HepG2 (cell line): ENCODE data around the gene TWNK. TPM values are rescaled to one million over a fixed set of nuclear protein-coding genes. Genes with fewer than 3 reads are reported as not detected.

ENCODE experiments used
- ATAC-seq: fragments of 200-7000 bp; cut with Tn5 transposase; 3 replicates; pipeline ENCODE4 v1.9.1; 2020; ENCODE audit warnings: mild to moderate bottlenecking, moderate library complexity
- BruUV-seq: library from RNA; stranded (reverse); fragments of 400-500 nt; replicated peaks from 2 replicates; lab custom pipeline; 2021; lab: Mats Ljungman, UMichigan
- CTCF ChIA-PET: fragments of 300-600 bp; formaldehyde crosslinking; extraction: SDS; loops from one replicate; lab custom pipeline; 2021; ENCODE audit warnings: low total read pairs, inconsistent platforms, low intra/inter-chr PET ratio; lab: Yijun Ruan, JAX
- POLR2A ChIA-PET: fragments of 350-600 bp; sonication (Branson Sonifier 250); formaldehyde crosslinking; loops from one replicate; lab custom pipeline; 2020; ENCODE audit warnings: antibody characterized with exemption, inconsistent platforms; lab: Yijun Ruan, JAX
- DNase-seq: peaks from one replicate; pipeline ENCODE4 v3.0.0-alpha.2; 2015; ENCODE audit warnings: low spot score
- FAIRE-seq: peaks from 3 replicates; lab custom pipeline; 2011; peaks lifted over from hg19 to GRCh38; lab: Jason Lieb, UNC
- H2AFZ ChIP-seq: one replicate; pipeline ENCODE4 v1.6.1; 2011; ENCODE audit warnings: low read length, inconsistent platforms
- H3K27ac ChIP-seq: fragments of 300-600 bp; 3 replicates; pipeline ENCODE4 v1.8.0; 2011; ENCODE audit warnings: mixed run types, mild to moderate bottlenecking, mixed read lengths, low read length, inconsistent platforms; ENCODE audit not compliant: insufficient read depth; ENCODE audit errors: extremely low read length
- H3K27me3 ChIP-seq, 2 experiments: fragments of 200-600 bp in 1 of 2; 2 replicates in 1 of 2; 3 replicates in 1 of 2; pipeline versions ENCODE4 v1.6.0 to v1.8.0; 2011; ENCODE audit warnings: low read length in 2 of 2, mild to moderate bottlenecking in 2 of 2, moderate library complexity in 2 of 2, inconsistent platforms in 1 of 2; ENCODE audit not compliant: insufficient read depth in 2 of 2, control insufficient read depth in 1 of 2
- H3K36me3 ChIP-seq, 2 experiments: fragments of 200-600 bp in 1 of 2; replicated peaks in 1 of 2; 2 replicates in 1 of 2; 3 replicates in 1 of 2; pipeline versions ENCODE4 v1.5.1 to v1.8.0; 2011; ENCODE audit warnings: low read length in 2 of 2, inconsistent platforms in 1 of 2; ENCODE audit not compliant: insufficient read depth in 2 of 2, control insufficient read depth in 1 of 2
- H3K4me1 ChIP-seq: 2 replicates; pipeline ENCODE4 v1.5.1; 2012; ENCODE audit warnings: low read length, inconsistent platforms; ENCODE audit not compliant: insufficient read depth
- H3K4me2 ChIP-seq: 2 replicates; pipeline ENCODE4 v1.6.0; 2011; ENCODE audit warnings: low read depth, low read length, inconsistent platforms
- H3K4me3 ChIP-seq, 3 experiments: fragments of 200-600 bp in 1 of 3; sonication (generic), shearing (Covaris generic) in 1 of 3; replicated peaks in 1 of 3; 2 replicates each; pipeline ENCODE4 v1.5.1; 2011 to 2016; ENCODE audit warnings: low read length in 3 of 3, inconsistent platforms in 2 of 3, low read depth in 2 of 3, mild to moderate bottlenecking in 2 of 3, control low read depth in 1 of 3, mixed read lengths in 1 of 3; ENCODE audit not compliant: insufficient read depth in 1 of 3
- H3K79me2 ChIP-seq: one replicate; pipeline ENCODE4 v1.6.1; 2011; ENCODE audit warnings: low read length, inconsistent platforms; ENCODE audit not compliant: insufficient read depth
- H3K9ac ChIP-seq: 2 replicates; pipeline ENCODE4 v1.6.0; 2011; ENCODE audit warnings: mild to moderate bottlenecking, low read depth, low read length, inconsistent platforms; ENCODE audit not compliant: insufficient read depth
- H3K9me3 ChIP-seq: 2 replicates; pipeline ENCODE4 v1.5.1; 2012; ENCODE audit warnings: mild to moderate bottlenecking, low read length
- H4K20me1 ChIP-seq: 2 replicates; pipeline ENCODE4 v1.6.0; 2011; ENCODE audit warnings: inconsistent platforms, mild to moderate bottlenecking, low read length, moderate library complexity; ENCODE audit not compliant: insufficient read depth
- ELF4 ChIP-seq: sonication (generic); formaldehyde crosslinking; IDR thresholded peaks from 2 replicates; pipeline ENCODE4 v1.5.0; 2020; ENCODE audit warnings: missing genetic modification reagents, mild to moderate bottlenecking, moderate library complexity, borderline replicate concordance
- HNF4G ChIP-seq, 2 experiments: sonication (generic) in 1 of 2; formaldehyde crosslinking in 1 of 2; IDR thresholded peaks; 2 replicates each; pipeline versions ENCODE4 v1.4.0 to v1.6.1; 2011 to 2020; ENCODE audit warnings: borderline replicate concordance in 2 of 2, low read depth in 2 of 2, mild to moderate bottlenecking in 2 of 2, low read length in 1 of 2, missing genetic modification reagents in 1 of 2, moderate library complexity in 1 of 2
- HOXA5 ChIP-seq: sonication (generic); formaldehyde crosslinking; IDR thresholded peaks from 2 replicates; pipeline ENCODE4 v1.4.0; 2020; ENCODE audit warnings: missing genetic modification reagents
- MAF1 ChIP-seq: sonication (generic); formaldehyde crosslinking; IDR thresholded peaks from 2 replicates; pipeline ENCODE4 v1.5.0; 2020; ENCODE audit warnings: missing genetic modification reagents, borderline replicate concordance
- MAFK ChIP-seq, 2 experiments: IDR thresholded peaks in 1 of 2; conservative IDR thresholded peaks in 1 of 2; 2 replicates each; pipeline ENCODE4 v1.6.1; 2011; ENCODE audit warnings: improper control_type of control experiment in 2 of 2, low read length in 2 of 2
- MIER2 ChIP-seq: IDR thresholded peaks from 2 replicates; pipeline ENCODE4 v1.6.1; 2016; ENCODE audit warnings: missing biosample characterization, missing genetic modification reagents
- PRPF4 ChIP-seq: fragments of 200-400 bp; formaldehyde crosslinking; IDR thresholded peaks from 2 replicates; pipeline ENCODE4 v1.6.1; 2016; ENCODE audit warnings: low read length, low read depth; ENCODE audit not compliant: poor library complexity, severe bottlenecking
- RAD21 ChIP-seq: fragments of 450-650 bp; formaldehyde crosslinking; IDR thresholded peaks from 2 replicates; pipeline ENCODE4 v1.5.0; 2020; ENCODE audit warnings: mild to moderate bottlenecking
- SALL2 ChIP-seq: sonication (generic); formaldehyde crosslinking; IDR thresholded peaks from 2 replicates; pipeline ENCODE4 v1.8.1; 2023; ENCODE audit warnings: mild to moderate bottlenecking, missing genetic modification reagents, inconsistent platforms
- SATB2 ChIP-seq: sonication (generic); formaldehyde crosslinking; IDR thresholded peaks from 2 replicates; pipeline ENCODE4 v1.5.0; 2020; ENCODE audit warnings: missing genetic modification reagents
- TGIF2 ChIP-seq: IDR thresholded peaks from 2 replicates; pipeline ENCODE4 v1.6.1; 2016; ENCODE audit warnings: control low read depth, missing compliant biosample characterization
- TMF1 ChIP-seq: sonication (generic); formaldehyde crosslinking; IDR thresholded peaks from 2 replicates; pipeline ENCODE4 v1.8.1; 2022; ENCODE audit warnings: low read depth, missing genetic modification reagents
- TP53 ChIP-seq: sonication (generic); formaldehyde crosslinking; conservative IDR thresholded peaks from 2 replicates; pipeline ENCODE4 v1.4.0; 2020; ENCODE audit warnings: missing genetic modification reagents
- ZNF780A ChIP-seq: sonication (generic); formaldehyde crosslinking; IDR thresholded peaks from 2 replicates; pipeline ENCODE4 v1.8.0; 2022; ENCODE audit warnings: mild to moderate bottlenecking, missing genetic modification reagents, moderate library complexity
- ZNF850 ChIP-seq: sonication (generic); formaldehyde crosslinking; conservative IDR thresholded peaks from 2 replicates; pipeline ENCODE4 v1.9.0; 2021; ENCODE audit warnings: mild to moderate bottlenecking, missing genetic modification reagents
- WGBS: methylation state at CpG from one replicate; pipeline ENCODE4 v1.1.6; 2017; ENCODE audit warnings: low lambda C conversion rate; 5-methylcytosine and 5-hydroxymethylcytosine counted together
- in situ Hi-C: cut with HindIII; loops from 2 replicates; pipeline ENCODE4 v1.10.0; 2017; ENCODE audit warnings: low pct_unique_long_range_greater_than_20kb; ENCODE audit not compliant: extremely low pct_ligation_motif_present
- intact Hi-C: fragments of 100-400 bp; cut with micrococcal nuclease; formaldehyde crosslinking; loops from one replicate; pipeline ENCODE4 v1.10.0; 2022; ENCODE audit not compliant: unreplicated experiment
- polyA plus RNA-seq, 8 experiments: library from polyadenylated mRNA; depleted of rRNA in 3 of 8; stranded (reverse) in 7 of 8; unstranded in 1 of 8; fragments of >200 nt; fragmentation: Illumina TruSeq in 4 of 8; extraction: Trizol in 4 of 8; gene quantifications; 2 replicates each; pipeline versions ENCODE4 v1.2.1 to v1.2.3, GENCODE V29; 2011 to 2016; ENCODE audit warnings: low read depth in 4 of 8, missing spikeins in 1 of 8, mixed read lengths in 1 of 8; ENCODE audit not compliant: insufficient read depth in 1 of 8
- total RNA-seq, 5 experiments: library from RNA; depleted of rRNA; stranded (reverse); fragments of >200 nt; fragmentation: Illumina TruSeq; extraction: Trizol; gene quantifications; 2 replicates each; pipeline ENCODE4 v1.2.3, GENCODE V29; 2016; ENCODE audit warnings: low read depth in 1 of 5
- TF ChIP-seq, protein P1 (sequence below): sonication (generic); formaldehyde crosslinking; IDR thresholded peaks from 2 replicates; pipeline ENCODE4 v1.4.0; 2020; ENCODE audit warnings: mild to moderate bottlenecking, missing genetic modification reagents

The TWNK gene
- total and polyA plus RNA-seq, 2 of the 13 experiments (the other 11 are each of a cell fraction or from before 2014, with no cell fraction given): 10.7 to 16.5 TPM

DNA sequence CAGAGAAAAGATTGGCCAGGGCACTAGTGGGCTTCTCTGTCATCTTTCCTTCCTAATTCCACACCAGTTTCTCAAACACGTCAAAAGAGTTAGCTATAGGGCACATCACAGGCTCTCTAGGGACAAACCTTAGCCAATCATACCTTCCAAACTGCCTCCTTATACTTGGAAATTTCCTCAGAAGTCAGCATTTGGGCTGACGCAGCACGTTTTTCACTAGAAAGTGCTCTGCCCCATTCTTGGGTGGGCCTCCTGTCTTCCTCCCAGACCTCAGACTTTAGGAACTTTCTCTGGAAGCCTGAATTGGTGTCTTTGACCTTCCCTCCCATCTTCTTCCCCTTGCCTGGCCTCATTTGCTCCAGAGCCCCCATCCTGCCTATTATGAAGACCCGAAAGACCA, 54.8 kb downstream of the TWNK start:
- ChIA-PET POLR2A (interaction anchor here (1.3 to 5.9 kb wide), 12 partner anchors 8 to 99 kb away, joined by 5 to 141 read pairs (median 12); partner anchors contain the start of genes KAZALD1, PDZD7 and SFXN3), CTCF (interaction anchor here (1.1 to 4.2 kb wide), 3 partner anchors 14 to 25 kb away, joined by 3 to 45 read pairs (median 11); no protein-coding TSS in a partner anchor)
- Histone ChIP-seq H4K20me1 (no peaks in the 10 kb centered on the region), H3K9me3 (no peaks in the 10 kb centered on the region), H3K27ac (peak overlapping the region; percentile 87), H3K27me3 (no peaks in the 10 kb centered on the region; a peak in 1 of 5 replicates), H2AFZ (no peak overlapping the region), H3K36me3 (peaks cover 4 to 12% of the 10 kb centered on the region in 2 experiments; a peak in 3 of 5 replicates), H3K4me3 (peak overlapping the region; percentile 51 to 74 (median 52); a peak in 5 of 6 replicates), H3K9ac (peak overlapping the region; percentile 78), H3K79me2 (no peaks in the 10 kb centered on the region), H3K4me2 (peak overlapping the region; percentile 89), H3K4me1 (peaks cover 57% of the 10 kb centered on the region)
- TF ChIP-seq TMF1 (CRISPR knock-in tag) (no peak), MAFK (conservative IDR thresholded peaks at IDR 0.05 in 1 of 2, IDR thresholded peaks at IDR 0.05 in 1 of 2; ENCODE audit: low read length in 2 of 2) (peak; percentile 42 to 49; a peak in 3 of 4 replicates)
- WGBS: 69% methylated on average over 4 of the region's 4 CpGs
- FAIRE-seq: no peak
- DNase-seq: no peak
- no TSS peak for BruUV-seq
- in situ Hi-C loops (no loop called here), intact Hi-C loops (no loop called here)
- ATAC-seq: no peak

DNA sequence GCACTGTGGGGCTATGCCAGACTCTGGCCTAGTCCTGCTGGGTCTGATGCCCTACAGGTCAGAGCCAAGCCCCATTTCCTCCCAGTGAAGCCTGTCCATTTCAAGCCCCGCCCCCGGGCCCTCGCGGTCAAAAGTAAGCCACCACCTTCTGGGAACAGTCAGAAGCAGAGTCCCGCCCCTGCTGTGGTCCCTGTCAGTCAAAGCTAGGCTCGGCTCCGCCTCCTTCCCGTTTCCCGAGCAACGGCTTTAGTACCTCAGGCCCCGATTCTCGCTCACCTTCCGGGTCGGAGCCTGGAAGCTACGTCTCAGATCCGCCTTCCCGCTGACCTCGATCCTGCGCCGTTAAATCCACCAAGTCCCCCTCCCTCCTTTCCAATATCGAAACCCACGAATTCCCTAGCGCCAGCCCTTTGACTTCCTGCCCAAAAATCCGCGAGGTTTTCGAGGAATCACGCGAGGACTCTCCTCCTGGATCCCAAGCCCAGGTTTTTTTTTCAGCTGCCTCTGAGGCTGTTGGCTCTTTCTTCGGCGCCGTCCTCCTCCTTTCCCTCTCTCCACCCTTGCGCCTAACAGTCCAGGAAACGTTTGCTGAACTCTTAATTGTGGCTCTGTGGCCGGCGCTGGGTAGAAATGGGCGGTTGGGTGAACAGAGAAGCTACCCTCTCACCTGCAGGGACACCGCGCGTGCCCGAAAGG, 55.5 kb downstream of the TWNK start:
- peaks cover 1 to 7% of the 10 kb centered on the region in 2 experiments; a peak in 2 of 5 replicates for H3K36me3 ChIP-seq
- WGBS: under 1% methylated on average over 35 of the region's 40 CpGs
- TF ChIP-seq RAD21 (CRISPR knock-in tag) (no peak), MIER2 (CRISPR knock-in tag) (no peak), ELF4 (CRISPR knock-in tag) (no peak), SALL2 (0 out of 2 replicates have a peak, but pooled peaks have one; percentile 44), ZNF780A (CRISPR knock-in tag) (no peak), HNF4G (IDR thresholded peaks at IDR 0.05; ENCODE audit: borderline replicate concordance, low read depth, low read length) (no peak), HNF4G (CRISPR knock-in tag; IDR thresholded peaks at IDR 0.05; ENCODE audit: borderline replicate concordance, low read depth) (no peak), TGIF2 (CRISPR knock-in tag) (peak; percentile 41; the same call in 1 of the 2 replicates), SATB2 (CRISPR knock-in tag) (no peak), HOXA5 (CRISPR knock-in tag) (0 out of 2 replicates have a peak, but pooled peaks have one; percentile 29), ZNF850 (CRISPR knock-in tag) (no peak), MAF1 (no peak), PRPF4 (no peak), TP53 (CRISPR knock-in tag) (no peak)
- TF ChIP-seq, protein P1, sequence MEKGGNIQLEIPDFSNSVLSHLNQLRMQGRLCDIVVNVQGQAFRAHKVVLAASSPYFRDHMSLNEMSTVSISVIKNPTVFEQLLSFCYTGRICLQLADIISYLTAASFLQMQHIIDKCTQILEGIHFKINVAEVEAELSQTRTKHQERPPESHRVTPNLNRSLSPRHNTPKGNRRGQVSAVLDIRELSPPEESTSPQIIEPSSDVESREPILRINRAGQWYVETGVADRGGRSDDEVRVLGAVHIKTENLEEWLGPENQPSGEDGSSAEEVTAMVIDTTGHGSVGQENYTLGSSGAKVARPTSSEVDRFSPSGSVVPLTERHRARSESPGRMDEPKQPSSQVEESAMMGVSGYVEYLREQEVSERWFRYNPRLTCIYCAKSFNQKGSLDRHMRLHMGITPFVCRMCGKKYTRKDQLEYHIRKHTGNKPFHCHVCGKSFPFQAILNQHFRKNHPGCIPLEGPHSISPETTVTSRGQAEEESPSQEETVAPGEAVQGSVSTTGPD (CRISPR knock-in tag): no peak

More for the DNA sequence above, 55.5 kb downstream of the TWNK start:
- H3K27me3 ChIP-seq: no peaks in the 10 kb centered on the region; a peak in 1 of 5 replicates
- H3K9ac ChIP-seq: peak overlapping the region; percentile 78
- ChIA-PET CTCF (interaction anchor here (0.7 to 4.2 kb wide), 2 partner anchors 25 to 27 kb away, joined by 3 to 45 read pairs; no protein-coding TSS in a partner anchor), POLR2A (interaction anchor here (0.7 to 5.9 kb wide), 15 partner anchors 8 to 99 kb away, joined by 3 to 141 read pairs (median 9); partner anchors contain the start of genes KAZALD1, PDZD7 and SFXN3)
- H4K20me1 ChIP-seq: no peaks in the 10 kb centered on the region
- peak overlapping the region; percentile 51 to 74 (median 52) for H3K4me3 ChIP-seq
- peak overlapping the region; percentile 89 for H3K4me2 ChIP-seq
- peaks cover 61% of the 10 kb centered on the region for H3K4me1 ChIP-seq
- H3K27ac ChIP-seq: peak overlapping the region; percentile 87
- intact Hi-C loops: no loop called here
- peak; percentile 84 for FAIRE-seq
- DNase-seq: peak; percentile 94
- no peaks in the 10 kb centered on the region for H3K9me3 ChIP-seq
- no peaks in the 10 kb centered on the region for H3K79me2 ChIP-seq
- peak overlapping the region; percentile 12 for H2AFZ ChIP-seq
- in situ Hi-C loops: no loop called here
- BruUV-seq: no TSS peak
- peak; percentile 90 for ATAC-seq
